ENCODE measurements around the gene DRC1.

GRCh38 chr2:26469955-26470354 is 68.2 kb downstream of the DRC1 start:
- TF ChIP-seq POLR2A (IDR thresholded peaks at IDR 0.05) (no peak), CTCF (IDR thresholded peaks at IDR 0.05) (no peak), POLR2AphosphoS5 (IDR thresholded peaks at IDR 0.05) (no peak), EP300 (IDR thresholded peaks at IDR 0.05) (no peak)
